Panc1 (cell line): Measurements from ENCODE around the gene ADARB2. TPM values are rescaled to one million over a fixed set of nuclear protein-coding genes. Genes with fewer than 3 reads are reported as not detected.

ENCODE experiments used
- ATAC-seq: fragments of 200-7000 bp; cut with Tn5 transposase; 2 replicates; pipeline ENCODE4 v1.9.1; 2020; ENCODE audit warnings: mild to moderate bottlenecking, moderate library complexity
- BruUV-seq: library from RNA; stranded (reverse); fragments of 400-500 nt; replicated peaks from 2 replicates; lab custom pipeline; 2021; lab: Mats Ljungman, UMichigan
- CTCF ChIA-PET: fragments of 300-600 bp; sonication (Branson Sonifier 250); formaldehyde crosslinking; loops from one replicate; lab custom pipeline; 2022; ENCODE audit warnings: antibody characterized with exemption; lab: Charles Lee
- POLR2A ChIA-PET: fragments of 300-600 bp; sonication (Branson Sonifier 250); formaldehyde crosslinking; loops from one replicate; lab custom pipeline; 2022; ENCODE audit warnings: antibody characterized with exemption; lab: Charles Lee
- DNase-seq: peaks from one replicate; pipeline ENCODE4 v3.0.0-alpha.2; 2010; ENCODE audit warnings: low read depth, low spot score
- H3K27ac ChIP-seq: 2 replicates; pipeline ENCODE4 v1.5.1; 2011; ENCODE audit warnings: mild to moderate bottlenecking, low read length, inconsistent platforms
- H3K27me3 ChIP-seq: fragments of 200-500 bp; sonication (Bioruptor generic); 2 replicates; pipeline ENCODE4 v1.6.0; 2014; ENCODE audit warnings: low read length, inconsistent platforms; ENCODE audit not compliant: control insufficient read depth, insufficient read depth
- H3K36me3 ChIP-seq: fragments of 200-500 bp; sonication (Bioruptor generic); 2 replicates; pipeline ENCODE4 v1.5.1; 2014; ENCODE audit warnings: inconsistent platforms, mild to moderate bottlenecking, low read length, moderate library complexity; ENCODE audit not compliant: control insufficient read depth, insufficient read depth
- H3K4me1 ChIP-seq: 2 replicates; pipeline ENCODE4 v1.5.1; 2011; ENCODE audit warnings: inconsistent platforms, mild to moderate bottlenecking, low read length, moderate library complexity; ENCODE audit not compliant: control insufficient read depth, insufficient read depth
- H3K4me3 ChIP-seq, 2 experiments: 2 replicates each; pipeline ENCODE4 v1.5.1; 2011 to 2012; ENCODE audit warnings: low read depth in 2 of 2, low read length in 2 of 2, mild to moderate bottlenecking in 2 of 2, inconsistent platforms in 1 of 2, moderate library complexity in 1 of 2
- H3K9me3 ChIP-seq: fragments of 200-500 bp; sonication (Bioruptor generic); 2 replicates; pipeline ENCODE4 v1.5.1; 2014; ENCODE audit warnings: low read depth, mild to moderate bottlenecking, inconsistent platforms, low read length, moderate library complexity; ENCODE audit not compliant: control insufficient read depth, insufficient read depth
- CTCF ChIP-seq: fragments of 450-650 bp; IDR thresholded peaks from 2 replicates; pipeline ENCODE4 v1.5.1; 2017; ENCODE audit warnings: mild to moderate bottlenecking
- POLR2AphosphoS5 ChIP-seq: IDR thresholded peaks from 2 replicates; pipeline ENCODE4 v1.6.1; 2012; ENCODE audit warnings: mild to moderate bottlenecking, low read depth, low read length, moderate library complexity
- REST ChIP-seq, 2 experiments: IDR thresholded peaks; 2 replicates each; pipeline ENCODE4 v1.6.1; 2011 to 2012; ENCODE audit warnings: low read depth in 2 of 2, control low read depth in 1 of 2, low read length in 1 of 2, mild to moderate bottlenecking in 1 of 2, moderate library complexity in 1 of 2; ENCODE audit not compliant: insufficient read depth in 1 of 2
- SIN3A ChIP-seq: IDR thresholded peaks from 2 replicates; pipeline ENCODE4 v1.6.1; 2012; ENCODE audit warnings: low read depth, mild to moderate bottlenecking, low read length, moderate library complexity, borderline replicate concordance; ENCODE audit not compliant: insufficient read depth
- TCF7L2 ChIP-seq: IDR thresholded peaks from 2 replicates; pipeline ENCODE4 v1.6.1; 2011; ENCODE audit warnings: mild to moderate bottlenecking, low read depth, low read length, inconsistent platforms
- in situ Hi-C: cut with HindIII; loops from 2 replicates; pipeline ENCODE4 v1.10.0; 2016; ENCODE audit warnings: low sequenced_read_pairs, low pct_unique_long_range_greater_than_20kb
- intact Hi-C: fragments of 100-400 bp; cut with micrococcal nuclease; formaldehyde crosslinking; loops from one replicate; pipeline ENCODE4 v1.10.0; 2022; ENCODE audit not compliant: unreplicated experiment
- total RNA-seq: library from RNA; stranded (reverse); gene quantifications from one replicate; pipeline ENCODE4 v1.2.1, GENCODE V29; 2021; ENCODE audit not compliant: unreplicated experiment

The ADARB2 gene
- total RNA-seq, 1 experiment from 2014 or later, result 0.31 TPM

DNA sequence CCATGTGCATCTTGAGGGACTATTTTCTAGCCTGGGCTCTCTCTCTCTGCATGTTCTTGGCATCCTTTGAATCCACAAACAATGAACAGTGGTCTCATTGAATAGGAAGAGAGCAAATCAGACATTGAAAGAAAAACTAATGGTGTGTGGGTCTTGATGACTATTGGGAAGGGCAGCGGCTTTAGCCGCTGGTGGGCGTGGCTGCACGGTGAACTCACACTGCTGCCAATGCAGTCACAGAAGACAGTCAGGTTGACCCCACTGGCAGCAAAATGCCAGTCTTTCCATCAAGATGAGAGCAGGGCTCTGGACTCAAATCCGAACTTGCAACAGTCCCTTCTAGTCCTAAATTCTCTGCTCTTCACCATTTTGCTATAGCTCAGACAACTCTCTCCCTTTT lies 91.0 kb downstream of the ADARB2 start:
- H3K4me3 ChIP-seq, result no peak overlapping the region
- ChIA-PET CTCF (no interaction called here), POLR2A (no interaction called here)
- DNase-seq (no peak), ATAC-seq (no peak)
- in situ Hi-C loops (no loop called here), intact Hi-C loops (no loop called here)
- no peak for TF ChIP-seq POLR2AphosphoS5
- no peak for TF ChIP-seq CTCF
- no peak for TF ChIP-seq TCF7L2
- TF ChIP-seq REST (IDR thresholded peaks at IDR 0.05; ENCODE audit: insufficient read depth in 1 of 2, low read depth in 2 of 2, low read length in 1 of 2), result no peak
- no peak for TF ChIP-seq SIN3A
- no peaks in the 10 kb centered on the region for H3K36me3 ChIP-seq
- BruUV-seq, result no TSS peak
- no peak overlapping the region for H3K27ac ChIP-seq
- H3K27me3 ChIP-seq, result no peaks in the 10 kb centered on the region
- H3K4me1 ChIP-seq, result no peaks in the 10 kb centered on the region
- no peaks in the 10 kb centered on the region for H3K9me3 ChIP-seq

GRCh38 chr10:1645896-1646295 lies 91.4 kb downstream of the ADARB2 start:
- no peak for ATAC-seq
- H3K36me3 ChIP-seq, result no peaks in the 10 kb centered on the region
- H3K4me1 ChIP-seq, result no peaks in the 10 kb centered on the region
- TF ChIP-seq POLR2AphosphoS5 (no peak), TCF7L2 (no peak), CTCF (no peak), REST (IDR thresholded peaks at IDR 0.05; ENCODE audit: insufficient read depth in 1 of 2, low read depth in 2 of 2, low read length in 1 of 2) (no peak)
- in situ Hi-C loops, result no loop called here
- DNase-seq, result no peak
- H3K27me3 ChIP-seq, result no peaks in the 10 kb centered on the region
- POLR2A ChIA-PET, result no interaction called here
- no peaks in the 10 kb centered on the region for H3K9me3 ChIP-seq
- CTCF ChIA-PET, result no interaction called here
- intact Hi-C loops, result no loop called here
- H3K27ac ChIP-seq, result no peak overlapping the region
- H3K4me3 ChIP-seq, result no peak overlapping the region
- no TSS peak for BruUV-seq
